Fibroblast of villous mesenchyme (primary cell): ENCODE results near the gene LRP1B. TPM values are rescaled to one million over a fixed set of nuclear protein-coding genes. Genes with fewer than 3 reads are reported as not detected.

Source experiments
- DNase-seq: peaks from one replicate; pipeline ENCODE4 v3.0.0-alpha.2; 2010; ENCODE audit warnings: low read depth
- H3K4me3 ChIP-seq: 2 replicates; pipeline ENCODE4 v1.5.1; 2011; ENCODE audit warnings: low read depth, mild to moderate bottlenecking, low read length
- total RNA-seq: library from RNA; depleted of rRNA; stranded (reverse); fragments of >200 nt; gene quantifications from 2 replicates; pipeline ENCODE4 v1.2.3, GENCODE V29; 2012
- TF ChIP-seq, protein P1 (sequence below): IDR thresholded peaks from 2 replicates; pipeline ENCODE4 v1.5.1; 2012; ENCODE audit warnings: low read depth, mild to moderate bottlenecking, low read length; ENCODE audit not compliant: insufficient read depth

The LRP1B gene
- total RNA-seq, 1 donor, result 2.2 TPM

DNA sequence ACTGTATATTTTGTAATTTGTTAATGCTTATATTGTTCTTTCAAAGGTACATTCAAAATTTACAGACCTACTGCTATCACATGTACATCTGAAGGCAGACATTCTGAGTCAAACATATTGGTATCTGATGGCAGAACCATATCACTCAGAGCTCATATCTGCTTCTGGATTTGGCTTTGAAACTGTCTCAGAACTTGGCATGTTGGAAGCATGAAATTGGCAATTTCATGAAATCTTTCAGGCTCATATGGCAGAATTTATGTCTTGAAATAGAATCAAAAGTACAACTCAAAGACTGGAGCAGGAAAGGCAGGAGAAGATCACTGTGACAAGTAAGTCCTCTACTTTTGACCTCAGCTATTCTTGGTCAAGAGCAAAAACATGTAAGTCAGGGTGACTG, 202.3 kb downstream of the LRP1B start:
- DNase-seq, result no peak
- no peak overlapping the region for H3K4me3 ChIP-seq
- TF ChIP-seq, protein P1, sequence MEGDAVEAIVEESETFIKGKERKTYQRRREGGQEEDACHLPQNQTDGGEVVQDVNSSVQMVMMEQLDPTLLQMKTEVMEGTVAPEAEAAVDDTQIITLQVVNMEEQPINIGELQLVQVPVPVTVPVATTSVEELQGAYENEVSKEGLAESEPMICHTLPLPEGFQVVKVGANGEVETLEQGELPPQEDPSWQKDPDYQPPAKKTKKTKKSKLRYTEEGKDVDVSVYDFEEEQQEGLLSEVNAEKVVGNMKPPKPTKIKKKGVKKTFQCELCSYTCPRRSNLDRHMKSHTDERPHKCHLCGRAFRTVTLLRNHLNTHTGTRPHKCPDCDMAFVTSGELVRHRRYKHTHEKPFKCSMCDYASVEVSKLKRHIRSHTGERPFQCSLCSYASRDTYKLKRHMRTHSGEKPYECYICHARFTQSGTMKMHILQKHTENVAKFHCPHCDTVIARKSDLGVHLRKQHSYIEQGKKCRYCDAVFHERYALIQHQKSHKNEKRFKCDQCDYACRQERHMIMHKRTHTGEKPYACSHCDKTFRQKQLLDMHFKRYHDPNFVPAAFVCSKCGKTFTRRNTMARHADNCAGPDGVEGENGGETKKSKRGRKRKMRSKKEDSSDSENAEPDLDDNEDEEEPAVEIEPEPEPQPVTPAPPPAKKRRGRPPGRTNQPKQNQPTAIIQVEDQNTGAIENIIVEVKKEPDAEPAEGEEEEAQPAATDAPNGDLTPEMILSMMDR, result no peak

DNA sequence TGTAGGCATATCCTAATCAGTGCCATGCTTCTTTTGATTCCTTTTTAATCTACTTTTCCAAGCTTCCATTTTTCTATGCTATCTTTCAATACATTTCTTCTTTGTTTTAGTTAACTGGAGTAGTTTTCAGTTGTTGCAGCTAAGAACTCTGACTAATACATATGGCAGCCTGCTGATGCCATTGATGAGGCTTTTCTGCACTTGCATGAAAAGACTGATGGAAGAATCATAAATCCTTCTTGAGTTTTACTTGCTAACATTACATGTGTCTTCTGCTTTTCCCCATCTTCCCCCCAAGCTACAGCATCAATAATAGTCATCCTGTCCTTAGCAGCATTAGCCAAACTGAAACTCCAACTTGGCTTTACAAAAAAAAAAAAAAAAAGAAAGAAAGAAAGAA, 203.3 kb downstream of the LRP1B start:
- TF ChIP-seq, protein P1, result no peak
- DNase-seq, result no peak
- H3K4me3 ChIP-seq, result no peak overlapping the region

DNA sequence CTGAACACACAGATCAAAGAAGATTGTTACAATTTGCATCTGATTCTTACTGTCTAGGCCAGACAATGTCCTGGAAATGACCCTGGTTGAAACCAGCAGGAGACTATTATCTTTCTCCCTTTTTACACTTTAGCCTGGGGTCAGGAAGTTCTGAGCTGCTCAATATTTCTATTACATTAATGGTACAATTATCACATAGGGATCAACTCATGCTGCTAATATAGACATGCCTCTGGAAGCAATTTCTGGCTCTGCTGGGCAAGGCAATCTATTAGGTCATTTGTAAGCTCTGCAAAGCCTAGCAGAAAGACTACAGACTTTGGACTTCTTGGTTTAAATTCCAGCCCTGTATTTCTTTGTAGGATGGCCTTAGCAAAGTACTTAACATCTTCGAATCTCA, 205.3 kb downstream of the LRP1B start:
- TF ChIP-seq, protein P1, result no peak
- DNase-seq, result no peak
- no peak overlapping the region for H3K4me3 ChIP-seq

DNA sequence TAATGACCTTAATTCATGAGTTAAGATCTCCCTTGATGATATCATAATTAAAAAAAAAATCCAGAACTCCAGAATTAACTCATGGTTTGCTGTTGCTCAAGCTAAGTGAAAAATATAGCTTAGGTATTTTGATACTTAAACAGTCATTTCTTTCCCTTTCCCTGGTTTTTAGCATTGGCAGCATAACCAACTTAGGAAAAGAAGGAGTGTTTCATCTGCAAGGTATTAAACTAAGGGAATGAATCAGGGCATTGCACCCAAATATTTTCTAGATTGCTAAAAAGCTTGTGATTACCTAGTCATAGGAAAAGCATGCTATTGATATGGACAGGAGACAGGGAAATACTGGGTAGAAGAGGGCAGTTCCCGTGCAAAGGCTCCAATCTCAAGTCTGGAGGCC, 207.2 kb downstream of the LRP1B start:
- no peak for DNase-seq
- TF ChIP-seq, protein P1, result no peak
- H3K4me3 ChIP-seq, result no peak overlapping the region

DNA sequence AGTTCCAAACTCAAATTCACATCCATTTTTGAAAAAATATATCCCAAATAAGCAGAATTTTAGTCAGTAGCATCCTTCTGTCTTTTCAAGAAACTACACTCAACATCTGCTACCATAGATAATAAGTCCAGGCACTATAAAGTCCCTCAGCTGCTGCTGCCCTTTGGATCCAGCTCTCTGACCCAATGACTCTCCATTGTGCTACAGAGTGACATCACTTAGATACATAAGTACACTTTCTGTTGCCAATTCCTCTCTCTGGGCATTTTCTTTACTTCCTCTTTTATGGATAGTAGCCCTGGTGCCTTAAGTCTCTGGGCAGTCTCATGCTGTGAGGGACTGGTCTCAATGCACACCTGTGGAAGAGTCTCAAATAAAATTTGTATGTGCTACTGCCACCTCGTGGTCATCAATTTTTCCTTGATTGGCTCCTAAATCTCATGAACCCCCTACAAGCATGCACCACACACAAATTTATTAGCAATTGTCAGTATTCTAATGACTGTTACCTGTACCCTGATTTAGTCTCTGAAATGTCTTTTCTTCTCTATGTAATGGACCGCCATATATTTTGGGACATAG, 219.2 kb downstream of the LRP1B start:
- no peak overlapping the region for H3K4me3 ChIP-seq
- TF ChIP-seq, protein P1, result peak; percentile 20
- peak; percentile 5 for DNase-seq

DNA sequence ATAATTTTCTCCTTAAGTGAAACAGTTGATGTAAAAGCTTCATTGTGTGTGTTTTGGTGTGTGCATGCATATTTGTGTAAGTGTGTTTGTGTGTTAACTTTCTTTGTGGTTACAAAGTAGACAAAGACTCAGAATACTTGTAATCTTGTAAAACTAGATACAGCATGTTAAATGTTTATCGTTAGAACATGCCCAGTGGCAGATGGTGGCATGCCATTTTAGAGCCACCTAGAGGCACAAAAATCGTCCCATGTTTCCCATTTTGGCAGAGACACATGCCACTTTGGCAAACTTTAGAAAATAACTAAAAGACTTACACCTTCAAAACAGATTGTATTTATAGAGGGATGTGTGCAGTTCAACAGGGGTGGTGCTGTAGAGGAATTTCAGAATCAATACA, 224.1 kb downstream of the LRP1B start:
- TF ChIP-seq, protein P1, result no peak
- DNase-seq, result no peak
- H3K4me3 ChIP-seq, result no peak overlapping the region

DNA sequence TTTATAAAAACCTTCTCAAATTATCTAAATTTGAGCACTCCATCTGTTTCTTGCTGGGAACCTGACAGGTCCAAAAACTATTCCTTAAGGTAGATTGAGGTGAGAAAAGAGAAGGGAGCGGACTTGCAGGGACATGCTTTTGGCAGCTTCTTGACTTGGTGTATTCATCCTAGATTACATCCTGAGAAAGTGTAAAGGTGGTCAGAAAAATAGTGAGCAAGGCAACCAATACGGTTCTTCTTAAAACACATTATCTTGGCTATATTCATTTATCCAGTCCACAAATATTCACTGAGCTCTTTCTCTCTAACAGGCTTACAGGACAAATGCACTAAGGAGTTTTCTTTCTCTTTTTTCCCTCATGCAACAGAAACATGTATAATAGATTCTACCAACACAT, 230.0 kb downstream of the LRP1B start:
- no peak overlapping the region for H3K4me3 ChIP-seq
- TF ChIP-seq, protein P1, result no peak
- DNase-seq, result no peak
